ENCODE measurements around the gene KDM4E.

The KDM4E gene

DNA sequence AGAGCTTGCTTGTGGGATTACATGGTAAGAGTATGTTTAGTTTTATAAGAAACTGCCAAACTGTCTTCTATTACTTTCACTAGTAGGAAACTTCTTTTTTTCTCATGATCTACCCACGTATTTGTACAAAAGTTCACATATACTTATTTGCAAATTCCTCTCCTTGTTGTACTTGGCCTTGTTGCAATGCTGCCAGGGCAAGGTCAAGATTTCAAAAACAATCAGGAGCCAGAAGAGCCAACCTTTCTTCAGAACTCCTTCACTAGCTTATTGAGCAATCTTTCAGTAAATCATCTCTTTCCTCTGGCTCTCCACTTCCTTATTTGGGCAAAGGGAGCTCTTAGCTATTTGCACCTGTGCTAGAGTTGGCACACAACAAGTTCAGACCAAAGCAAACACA lies 51.4 kb downstream of the KDM4E start:
- FAIRE-seq (no peak), DNase-seq (ENCODE audit: insufficient read length) (no peak)
- TF ChIP-seq POLR2A (IDR thresholded peaks at IDR 0.05; ENCODE audit: low read depth, low read length) (no peak), POLR2AphosphoS5 (IDR thresholded peaks at IDR 0.05; ENCODE audit: low read depth, low read length) (no peak), TAF1 (IDR thresholded peaks at IDR 0.05; ENCODE audit: borderline replicate concordance, low read depth, low read length) (no peak)

DNA sequence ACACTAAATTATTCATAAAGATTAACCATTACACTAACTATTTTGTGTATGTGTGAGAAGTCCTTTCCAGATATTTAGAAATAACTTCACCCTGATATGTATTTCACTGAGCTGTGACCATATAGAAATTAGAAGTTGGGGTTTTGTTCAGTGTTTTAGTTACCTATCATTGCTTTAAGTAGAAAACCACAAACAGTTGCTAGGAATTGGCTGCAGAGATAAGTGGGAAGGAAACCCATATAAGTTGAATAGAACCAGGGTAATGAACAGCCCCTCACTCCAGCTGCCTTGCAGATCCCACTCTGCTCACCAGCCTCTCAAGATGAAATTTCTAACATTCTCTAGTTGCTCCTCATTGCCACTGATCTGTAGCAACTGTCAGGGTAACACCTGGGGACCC lies 51.9 kb downstream of the KDM4E start:
- FAIRE-seq = no peak
- no peak for TF ChIP-seq POLR2A (IDR thresholded peaks at IDR 0.05; ENCODE audit: low read depth, low read length)
- no peak for TF ChIP-seq POLR2AphosphoS5 (IDR thresholded peaks at IDR 0.05; ENCODE audit: low read depth, low read length)
- TF ChIP-seq TAF1 (IDR thresholded peaks at IDR 0.05; ENCODE audit: borderline replicate concordance, low read depth, low read length) = no peak
- no peak for DNase-seq (ENCODE audit: insufficient read length)

All from GM12892 (cell line).